Vagina (tissue), 2 donors: ENCODE measurements around the gene RAC2. TPM values are rescaled to one million over a fixed set of nuclear protein-coding genes. Genes with fewer than 3 reads are reported as not detected.
A peak's percentile ranks its signal among the peaks of the same experiment; 100 is the strongest.

Experiments
- DNase-seq, 2 donors: peaks; one replicate each; pipeline ENCODE4 v3.0.0-alpha.2; 2017; ENCODE audit errors: extremely low spot score in 2 of 2
- H3K27ac ChIP-seq: fragments of 200-600 bp; sonication (generic); one replicate; pipeline ENCODE4 v1.5.1; 2019
- H3K27me3 ChIP-seq: fragments of 200-600 bp; sonication (generic); one replicate; pipeline ENCODE4 v1.5.1; 2019
- H3K36me3 ChIP-seq, 2 donors: fragments of 200-600 bp; sonication (generic); one replicate each; pipeline ENCODE4 v1.5.1; 2017 to 2019
- H3K4me1 ChIP-seq: fragments of 200-600 bp; sonication (generic); one replicate; pipeline ENCODE4 v1.5.1; 2019
- H3K4me3 ChIP-seq, 2 donors: fragments of 200-600 bp; sonication (generic); 1 replicate in 1 of 2; 2 replicates in 1 of 2; pipeline ENCODE4 v1.5.1; 2016 to 2019
- H3K9me3 ChIP-seq: fragments of 200-600 bp; sonication (generic); one replicate; pipeline ENCODE4 v1.5.1; 2019
- CTCF ChIP-seq, 3 experiments: fragments of 450-650 bp in 2 of 3; fragments of 200-600 bp in 1 of 3; sonication (generic) in 1 of 3; IDR thresholded peaks; one replicate each; pipeline ENCODE4 v1.5.1; 2017 to 2019; ENCODE audit warnings: antibody characterized with exemption in 3 of 3, mild to moderate bottlenecking in 2 of 3, moderate library complexity in 2 of 3
- POLR2A ChIP-seq, 2 donors: fragments of 450-650 bp; IDR thresholded peaks; one replicate each; pipeline ENCODE4 v1.6.1; 2017; ENCODE audit warnings: antibody characterized with exemption in 2 of 2, mild to moderate bottlenecking in 2 of 2, moderate library complexity in 2 of 2
- POLR2AphosphoS5 ChIP-seq, 2 donors: sonication (generic); formaldehyde crosslinking; IDR thresholded peaks; one replicate each; pipeline ENCODE4 v1.9.0; 2017; ENCODE audit warnings: antibody characterized with exemption in 2 of 2, mild to moderate bottlenecking in 2 of 2, low read depth in 1 of 2; ENCODE audit not compliant: insufficient read depth in 1 of 2
- intact Hi-C: fragments of 100-400 bp; cut with DNase I; formaldehyde crosslinking; loops from one replicate; pipeline ENCODE4 v1.15.1; 2023
- total RNA-seq: library from RNA; depleted of rRNA; stranded (reverse); fragments of >200 nt; gene quantifications from one replicate; pipeline ENCODE4 v1.2.3, GENCODE V29; 2016

Gene RAC2
- total RNA-seq, 1 donor from 2014 or later: 15.7 TPM

GRCh38 chr22:37249986-37250385, 5.9 kb upstream of the RAC2 start:
- TF ChIP-seq CTCF (IDR thresholded peaks at IDR 0.05): no peak
- TF ChIP-seq POLR2AphosphoS5 (IDR thresholded peaks at IDR 0.05; ENCODE audit: insufficient read depth in 1 of 2, low read depth in 1 of 2): no peak
- no peak for TF ChIP-seq POLR2A (IDR thresholded peaks at IDR 0.05)
- Histone ChIP-seq H3K4me3 (no peak overlapping the region), H3K27ac (no peak overlapping the region), H3K27me3 (no peaks in the 10 kb centered on the region), H3K9me3 (no peaks in the 10 kb centered on the region), H3K4me1 (no peaks in the 10 kb centered on the region), H3K36me3 (no peaks in the 10 kb centered on the region)
- no peak for DNase-seq
- intact Hi-C loops: no loop called here

DNA sequence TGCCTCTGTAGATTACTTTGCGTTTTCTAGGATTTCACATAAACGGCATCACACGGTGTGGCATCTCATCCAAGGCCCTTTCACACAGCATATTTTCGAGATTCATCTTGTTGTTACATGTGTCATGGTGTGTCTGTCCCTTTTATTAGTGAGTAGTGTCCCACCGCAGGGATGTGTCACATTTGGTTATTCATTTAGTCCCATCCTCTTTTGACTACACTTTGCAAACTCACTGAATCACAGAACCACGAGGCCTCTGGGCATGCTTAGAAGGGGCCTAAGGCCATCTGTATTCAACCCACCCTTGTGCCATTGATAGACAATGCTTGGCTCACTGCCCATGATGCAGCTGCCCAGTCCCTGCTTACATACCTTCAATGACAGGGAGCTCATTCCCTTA, 4.2 kb upstream of the RAC2 start:
- no peaks in the 10 kb centered on the region for H3K36me3 ChIP-seq
- H3K4me1 ChIP-seq: no peaks in the 10 kb centered on the region
- no peak overlapping the region for H3K27ac ChIP-seq
- no peak for TF ChIP-seq CTCF (IDR thresholded peaks at IDR 0.05)
- TF ChIP-seq POLR2AphosphoS5 (IDR thresholded peaks at IDR 0.05; ENCODE audit: insufficient read depth in 1 of 2, low read depth in 1 of 2): no peak
- no peak for TF ChIP-seq POLR2A (IDR thresholded peaks at IDR 0.05)
- H3K4me3 ChIP-seq: no peak overlapping the region
- H3K9me3 ChIP-seq: no peaks in the 10 kb centered on the region
- H3K27me3 ChIP-seq: no peaks in the 10 kb centered on the region
- intact Hi-C loops: no loop called here
- DNase-seq: no peak

GRCh38 chr22:37245740-37246139, 1.7 kb upstream of the RAC2 start:
- H3K27me3 ChIP-seq: no peaks in the 10 kb centered on the region
- intact Hi-C loops: no loop called here
- no peaks in the 10 kb centered on the region for H3K9me3 ChIP-seq

GRCh38 chr22:37244922-37245722, 1.1 kb upstream of the RAC2 start:
- Histone ChIP-seq H3K36me3 (no peaks in the 10 kb centered on the region), H3K27ac (no peak overlapping the region), H3K4me1 (no peaks in the 10 kb centered on the region), H3K27me3 (no peaks in the 10 kb centered on the region), H3K4me3 (no peak overlapping the region), H3K9me3 (no peaks in the 10 kb centered on the region)
- DNase-seq: no peak
- no peak for TF ChIP-seq CTCF (IDR thresholded peaks at IDR 0.05)
- no peak for TF ChIP-seq POLR2AphosphoS5 (IDR thresholded peaks at IDR 0.05; ENCODE audit: insufficient read depth in 1 of 2, low read depth in 1 of 2)
- no peak for TF ChIP-seq POLR2A (IDR thresholded peaks at IDR 0.05)
- intact Hi-C loops: no loop called here

More at GRCh38 chr22:37245740-37246139, 1.7 kb upstream of the RAC2 start:
- Histone ChIP-seq H3K4me1 (no peaks in the 10 kb centered on the region), H3K27ac (no peak overlapping the region), H3K4me3 (no peak overlapping the region), H3K36me3 (no peaks in the 10 kb centered on the region)
- TF ChIP-seq POLR2AphosphoS5 (IDR thresholded peaks at IDR 0.05; ENCODE audit: insufficient read depth in 1 of 2, low read depth in 1 of 2): no peak
- TF ChIP-seq POLR2A (IDR thresholded peaks at IDR 0.05): no peak
- no peak for TF ChIP-seq CTCF (IDR thresholded peaks at IDR 0.05)
- DNase-seq: no peak

- no peaks in the 10 kb centered on the region for H3K4me1 ChIP-seq
- peak overlapping the region; percentile 35 to 38 for H3K4me3 ChIP-seq
- H3K27ac ChIP-seq: peak overlapping the region; percentile 13
- TF ChIP-seq CTCF (IDR thresholded peaks at IDR 0.05) (no peak), POLR2A (IDR thresholded peaks at IDR 0.05) (no peak), POLR2AphosphoS5 (IDR thresholded peaks at IDR 0.05; ENCODE audit: insufficient read depth in 1 of 2, low read depth in 1 of 2) (no peak)
- no peak for DNase-seq
- H3K27me3 ChIP-seq: no peaks in the 10 kb centered on the region
- intact Hi-C loops: no loop called here
- no peaks in the 10 kb centered on the region for H3K9me3 ChIP-seq
- H3K36me3 ChIP-seq: no peaks in the 10 kb centered on the region
Observed at GRCh38 chr22:37243402-37244113, 511 bp downstream of the RAC2 start.
